ENCODE measurements around the gene OSTF1.

GRCh38 chr9:75184471-75184870 is 96.2 kb downstream of the OSTF1 start:
- TF ChIP-seq CTCF (IDR thresholded peaks at IDR 0.05): no peak
- TF ChIP-seq POLR2A (IDR thresholded peaks at IDR 0.05): no peak

Measured in breast epithelium (tissue), 3 donors.